NB4 (cell line): ENCODE data around the gene BATF2.

Source experiments
- MYC ChIP-seq: IDR thresholded peaks from 2 replicates; pipeline ENCODE4 v1.6.1; 2011; ENCODE audit warnings: low read depth, low read length
- POLR2A ChIP-seq: IDR thresholded peaks from 2 replicates; pipeline ENCODE4 v1.6.1; 2011; ENCODE audit warnings: mild to moderate bottlenecking; ENCODE audit not compliant: insufficient read length; ENCODE audit errors: extremely low read depth
- TF ChIP-seq, protein P1 (sequence below): IDR thresholded peaks from one replicate; pipeline ENCODE4 v1.5.1; 2012; ENCODE audit warnings: low read depth, low read length

DNA sequence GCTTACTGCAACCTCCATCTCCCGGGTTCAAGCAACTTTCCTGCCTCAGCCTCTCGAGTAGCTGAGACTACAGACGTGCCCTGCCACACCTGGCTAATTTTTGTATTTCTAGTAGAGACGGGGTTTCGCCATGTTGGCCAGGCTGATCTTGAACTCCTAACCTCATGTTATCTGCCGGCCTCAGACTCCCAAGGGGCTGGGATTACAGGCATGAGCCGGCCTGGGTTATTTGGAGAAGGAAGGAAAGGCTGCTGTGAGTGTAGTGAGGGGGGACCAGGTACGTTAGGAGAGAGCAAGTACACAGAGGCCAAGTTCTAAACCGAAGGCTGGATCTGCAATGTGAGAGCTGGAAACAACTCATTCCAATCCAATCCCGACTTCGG, 453 bp downstream of the BATF2 start:
- TF ChIP-seq, protein P1, sequence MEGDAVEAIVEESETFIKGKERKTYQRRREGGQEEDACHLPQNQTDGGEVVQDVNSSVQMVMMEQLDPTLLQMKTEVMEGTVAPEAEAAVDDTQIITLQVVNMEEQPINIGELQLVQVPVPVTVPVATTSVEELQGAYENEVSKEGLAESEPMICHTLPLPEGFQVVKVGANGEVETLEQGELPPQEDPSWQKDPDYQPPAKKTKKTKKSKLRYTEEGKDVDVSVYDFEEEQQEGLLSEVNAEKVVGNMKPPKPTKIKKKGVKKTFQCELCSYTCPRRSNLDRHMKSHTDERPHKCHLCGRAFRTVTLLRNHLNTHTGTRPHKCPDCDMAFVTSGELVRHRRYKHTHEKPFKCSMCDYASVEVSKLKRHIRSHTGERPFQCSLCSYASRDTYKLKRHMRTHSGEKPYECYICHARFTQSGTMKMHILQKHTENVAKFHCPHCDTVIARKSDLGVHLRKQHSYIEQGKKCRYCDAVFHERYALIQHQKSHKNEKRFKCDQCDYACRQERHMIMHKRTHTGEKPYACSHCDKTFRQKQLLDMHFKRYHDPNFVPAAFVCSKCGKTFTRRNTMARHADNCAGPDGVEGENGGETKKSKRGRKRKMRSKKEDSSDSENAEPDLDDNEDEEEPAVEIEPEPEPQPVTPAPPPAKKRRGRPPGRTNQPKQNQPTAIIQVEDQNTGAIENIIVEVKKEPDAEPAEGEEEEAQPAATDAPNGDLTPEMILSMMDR, result no peak
- TF ChIP-seq POLR2A (no peak), MYC (no peak)
